Common myeloid progenitor, CD34-positive (primary cell): ENCODE measurements around the gene RAB14.

Source experiments
- CTCF ChIA-PET: fragments of 350-600 bp; sonication (Branson Sonifier 250); formaldehyde crosslinking; loops from one replicate; lab custom pipeline; 2021; ENCODE audit warnings: antibody characterized with exemption; lab: Charles Lee
- POLR2A ChIA-PET: fragments of 350-600 bp; sonication (Branson Sonifier 250); formaldehyde crosslinking; loops from one replicate; lab custom pipeline; 2021; ENCODE audit warnings: antibody characterized with exemption; lab: Charles Lee
- DNase-seq, 3 donors: peaks; one replicate each; pipeline versions ENCODE4 v3.0.0 to v3.0.0-alpha.2; 2013
- H3K27ac ChIP-seq, 2 experiments: 1 replicate in 1 of 2; 2 replicates in 1 of 2; pipeline ENCODE4 v1.7.0; 2013; ENCODE audit warnings: inconsistent platforms in 2 of 2, low read length in 2 of 2, mild to moderate bottlenecking in 2 of 2, low read depth in 1 of 2, moderate library complexity in 1 of 2; ENCODE audit not compliant: severe bottlenecking in 2 of 2, insufficient read depth in 1 of 2, poor library complexity in 1 of 2
- H3K27me3 ChIP-seq, 5 experiments: replicated peaks in 2 of 5; 1 replicate in 3 of 5; 2 replicates in 2 of 5; pipeline versions ENCODE4 v1.6.1 to v1.7.0; 2013; ENCODE audit warnings: low read length in 4 of 5, mild to moderate bottlenecking in 2 of 5, moderate library complexity in 2 of 5, inconsistent platforms in 1 of 5; ENCODE audit not compliant: insufficient read depth in 5 of 5, control insufficient read depth in 4 of 5
- H3K36me3 ChIP-seq, 4 experiments: 1 replicate in 2 of 4; 2 replicates in 2 of 4; pipeline versions ENCODE4 v1.6.1 to v1.7.0; 2013; ENCODE audit warnings: low read length in 3 of 4, control low read depth in 1 of 4, mild to moderate bottlenecking in 1 of 4; ENCODE audit not compliant: control insufficient read depth in 4 of 4, insufficient read depth in 4 of 4
- H3K4me1 ChIP-seq, 4 experiments: 1 replicate in 3 of 4; 2 replicates in 1 of 4; pipeline versions ENCODE4 v1.6.1 to v1.7.1; 2013; ENCODE audit warnings: low read length in 3 of 4, mild to moderate bottlenecking in 3 of 4, control low read depth in 1 of 4, inconsistent platforms in 1 of 4, moderate library complexity in 1 of 4; ENCODE audit not compliant: control insufficient read depth in 4 of 4, insufficient read depth in 4 of 4; ENCODE audit errors: control extremely low read depth in 1 of 4
- H3K4me3 ChIP-seq, 7 experiments: 1 replicate in 4 of 7; 2 replicates in 3 of 7; pipeline versions ENCODE4 v1.5.1 to v1.7.0; 2013; ENCODE audit warnings: mild to moderate bottlenecking in 7 of 7, low read length in 6 of 7, moderate library complexity in 6 of 7, inconsistent platforms in 2 of 7, low read depth in 2 of 7, control low read depth in 1 of 7; ENCODE audit not compliant: insufficient read depth in 4 of 7, control insufficient read depth in 1 of 7; ENCODE audit errors: extremely low read depth in 1 of 7
- H3K9me3 ChIP-seq, 5 experiments: 1 replicate in 4 of 5; 2 replicates in 1 of 5; pipeline versions ENCODE4 v1.6.1 to v1.7.1; 2013; ENCODE audit warnings: low read length in 4 of 5, mild to moderate bottlenecking in 2 of 5, inconsistent platforms in 1 of 5, low read depth in 1 of 5, moderate library complexity in 1 of 5; ENCODE audit not compliant: control insufficient read depth in 4 of 5, insufficient read depth in 2 of 5; ENCODE audit errors: control extremely low read depth in 1 of 5
- WGBS: methylation state at CpG from one replicate; pipeline ENCODE4 v1.1.5; 2013; ENCODE audit not compliant: insufficient coverage; 5-methylcytosine and 5-hydroxymethylcytosine counted together

RAB14 gene

DNA sequence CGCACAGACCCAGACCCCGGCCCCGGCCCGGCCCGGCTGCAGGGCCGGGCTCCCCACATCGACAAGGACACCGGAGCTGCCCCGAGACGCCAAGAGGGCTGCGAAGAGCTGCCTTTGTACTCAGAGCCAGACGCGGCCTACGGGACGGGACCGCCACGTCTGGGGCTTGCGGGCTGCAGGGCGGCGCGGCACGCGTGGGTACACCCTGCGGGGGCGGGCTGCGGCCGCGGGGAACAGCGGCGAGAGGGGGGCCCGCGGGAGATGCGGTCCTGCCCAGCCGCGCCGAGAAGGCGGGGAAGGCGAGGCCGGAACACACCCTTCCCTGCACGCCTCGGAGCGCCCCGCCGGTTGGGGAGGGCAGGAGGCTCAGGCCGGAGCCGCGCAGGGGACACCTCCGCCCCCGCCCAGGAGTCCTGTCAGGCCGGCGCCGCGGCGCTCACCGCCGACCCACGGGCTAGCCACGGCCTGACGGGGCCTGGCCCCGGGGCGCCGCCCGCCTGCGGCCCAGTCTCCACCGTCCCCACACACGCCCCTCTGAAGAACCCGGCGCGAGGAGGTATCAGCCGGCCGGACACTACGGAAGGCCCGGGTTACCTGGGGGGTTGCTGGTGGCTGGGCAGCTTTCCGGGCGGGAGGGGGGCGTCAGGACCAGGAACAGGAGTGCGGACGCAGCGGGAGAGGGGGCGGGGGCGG is 478 bp downstream of the RAB14 start:
- POLR2A ChIA-PET = interaction anchor here (0.6 to 0.9 kb wide), 3 partner anchors 44 to 269 kb away, joined by 3 read pairs; no protein-coding TSS in a partner anchor
- WGBS = 0% methylated on average over 60 of the region's 81 CpGs
- H3K9me3 ChIP-seq = no peaks in the 10 kb centered on the region
- H3K36me3 ChIP-seq = no peaks in the 10 kb centered on the region
- CTCF ChIA-PET = interaction anchor here (0.9 to 2.7 kb wide), 8 partner anchors 10 to 81 kb away, joined by 3 to 15 read pairs (median 4); no protein-coding TSS in a partner anchor
- peak overlapping the region; percentile 80 to 98 (median 89) for H3K4me3 ChIP-seq
- peak in 2 of 3 donors; percentile 35 to 52 for DNase-seq
- H3K27ac ChIP-seq = peak overlapping the region; percentile 82 to 91
- H3K27me3 ChIP-seq = no peaks in the 10 kb centered on the region
- H3K4me1 ChIP-seq = peaks cover 26 to 49% (median 44%) of the 10 kb centered on the region in 4 experiments

- H3K27ac ChIP-seq = peak overlapping the region; percentile 82 to 91
- H3K36me3 ChIP-seq = no peaks in the 10 kb centered on the region
- no peaks in the 10 kb centered on the region for H3K9me3 ChIP-seq
- H3K4me3 ChIP-seq = peak overlapping the region; percentile 80 to 98 (median 89)
- DNase-seq = no peak
- peaks cover 26 to 58% (median 47%) of the 10 kb centered on the region in 4 experiments for H3K4me1 ChIP-seq
- ChIA-PET POLR2A (no interaction called here), CTCF (interaction anchor here (0.6 to 2.7 kb wide), 7 partner anchors 11 to 548 kb away, joined by 3 to 22 read pairs (median 4); no protein-coding TSS in a partner anchor)
- 0% methylated on average over 1 of the region's 4 CpGs for WGBS
- H3K27me3 ChIP-seq = no peaks in the 10 kb centered on the region
These were observed 1.3 kb downstream of the RAB14 start for GRCh38 chr9:121200356-121200755.

DNA sequence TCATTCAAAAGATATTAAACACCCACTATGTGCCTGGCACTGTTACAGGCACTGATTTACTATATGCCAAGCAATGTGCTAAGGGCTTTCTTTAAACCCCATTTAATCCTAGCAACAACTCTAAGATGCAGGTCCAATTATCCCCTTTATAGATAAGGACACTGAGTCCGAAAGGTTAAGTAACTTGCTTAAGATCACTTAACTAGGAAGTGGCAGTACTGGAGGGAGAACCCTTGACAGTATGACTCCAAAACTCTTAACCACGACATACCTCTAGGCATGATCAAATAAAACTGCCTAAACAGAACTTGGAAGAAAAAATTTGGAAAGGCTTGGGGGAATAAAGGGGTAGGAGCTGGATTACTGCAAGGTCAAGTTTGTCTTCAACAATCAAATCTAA is 1.7 kb downstream of the RAB14 start:
- CTCF ChIA-PET = interaction anchor here (0.6 to 2.7 kb wide), 9 partner anchors 11 to 548 kb away, joined by 3 to 22 read pairs (median 3); no protein-coding TSS in a partner anchor
- POLR2A ChIA-PET = no interaction called here
- peak overlapping the region in 1 of 2 experiments; percentile 91 for H3K27ac ChIP-seq
- no peaks in the 10 kb centered on the region for H3K27me3 ChIP-seq
- no peaks in the 10 kb centered on the region for H3K9me3 ChIP-seq
- no CpG with 5 or more reads among the region's 2 CpGs for WGBS
- DNase-seq = peak in 1 of 3 donors; percentile 37
- peak overlapping the region in 6 of 7 experiments; percentile 80 to 97 (median 87) for H3K4me3 ChIP-seq
- H3K36me3 ChIP-seq = no peaks in the 10 kb centered on the region
- H3K4me1 ChIP-seq = peaks cover 26 to 62% (median 50%) of the 10 kb centered on the region in 4 experiments

DNA sequence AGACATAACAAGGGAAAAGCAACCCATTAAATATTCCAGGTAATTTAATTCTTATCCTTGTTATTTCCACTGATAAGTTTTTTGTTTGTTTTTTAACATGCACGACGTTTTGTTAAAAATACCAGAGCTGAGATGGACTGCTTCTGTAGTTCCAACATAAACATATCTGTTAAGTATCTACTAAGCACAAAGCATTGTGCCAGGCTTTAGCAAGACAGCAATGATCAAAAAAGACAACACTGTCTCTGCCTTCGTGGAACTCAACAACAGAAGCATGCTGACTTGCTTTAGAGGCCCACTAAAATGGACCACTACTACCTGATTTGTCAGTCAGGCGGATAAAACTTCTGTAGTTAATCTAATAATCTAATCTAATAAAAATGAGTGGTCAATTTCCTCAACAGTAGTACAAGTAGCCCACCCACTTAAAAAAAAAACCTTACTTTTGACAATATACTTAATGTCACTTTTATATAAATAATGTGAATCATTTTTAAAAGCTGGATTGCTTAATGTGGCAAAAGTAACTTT is 3.1 kb downstream of the RAB14 start:
- 0% methylated on average over 1 of the region's 4 CpGs for WGBS
- CTCF ChIA-PET = interaction anchor here (1.2 to 2.7 kb wide), 6 partner anchors 9 to 89 kb away, joined by 3 to 22 read pairs (median 4); no protein-coding TSS in a partner anchor
- peaks cover 32 to 71% (median 53%) of the 10 kb centered on the region in 4 experiments for H3K4me1 ChIP-seq
- no peak for DNase-seq
- POLR2A ChIA-PET = no interaction called here
- no peaks in the 10 kb centered on the region for H3K27me3 ChIP-seq
- H3K27ac ChIP-seq = peak overlapping the region in 1 of 2 experiments; percentile 20
- H3K4me3 ChIP-seq = peak overlapping the region in 4 of 7 experiments; percentile 12 to 80 (median 57)
- H3K36me3 ChIP-seq = no peaks in the 10 kb centered on the region
- no peaks in the 10 kb centered on the region for H3K9me3 ChIP-seq

DNA sequence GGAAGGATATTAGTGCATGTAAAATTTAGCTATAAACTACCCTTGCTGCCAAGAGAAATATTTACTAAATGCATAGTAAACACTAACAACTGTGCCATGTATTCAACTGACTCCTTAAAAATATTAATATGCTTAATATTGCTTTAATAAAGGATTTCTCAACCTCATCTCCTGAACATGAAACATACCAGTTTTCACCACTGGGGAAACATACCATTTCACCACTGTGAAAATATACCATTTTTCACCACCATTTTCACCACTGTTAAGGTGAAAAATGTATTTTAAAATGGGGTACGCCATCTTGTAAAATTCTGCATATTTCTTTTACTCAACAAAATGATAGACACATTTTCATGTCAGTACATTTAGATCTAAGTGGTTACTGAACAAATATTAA is 4.5 kb downstream of the RAB14 start:
- POLR2A ChIA-PET = no interaction called here
- Histone ChIP-seq H3K27ac (no peak overlapping the region), H3K27me3 (no peaks in the 10 kb centered on the region), H3K4me1 (peaks cover 28 to 69% (median 54%) of the 10 kb centered on the region in 4 experiments), H3K36me3 (no peaks in the 10 kb centered on the region), H3K9me3 (no peaks in the 10 kb centered on the region), H3K4me3 (no peak overlapping the region)
- peak in 2 of 3 donors; percentile 57 to 67 for DNase-seq
- CTCF ChIA-PET = interaction anchor here (1.0 kb wide), 1 partner anchor 26 kb away, joined by 3 read pairs; no protein-coding TSS in a partner anchor
- WGBS = no CpG with 5 or more reads among the region's 1 CpG

- Histone ChIP-seq H3K27ac (peak overlapping the region in 1 of 2 experiments; percentile 11), H3K9me3 (no peaks in the 10 kb centered on the region), H3K4me1 (peaks cover 28 to 71% (median 54%) of the 10 kb centered on the region in 4 experiments), H3K36me3 (no peaks in the 10 kb centered on the region), H3K27me3 (no peaks in the 10 kb centered on the region), H3K4me3 (peak overlapping the region in 3 of 7 experiments; percentile 26 to 49 (median 32))
- POLR2A ChIA-PET = no interaction called here
- CTCF ChIA-PET = interaction anchor here (1.0 kb wide), 1 partner anchor 26 kb away, joined by 3 read pairs; no protein-coding TSS in a partner anchor
- peak in 1 of 3 donors; percentile 31 for DNase-seq
- no CpG with 5 or more reads among the region's 4 CpGs for WGBS
These were observed 5.3 kb downstream of the RAB14 start for GRCh38 chr9:121196389-121196788.
